DND-41 (cell line): ENCODE results near the gene ICA1.
A peak's percentile ranks its signal among the peaks of the same experiment; 100 is the strongest.

Source experiments
- ATAC-seq: fragments of 200-7000 bp; cut with Tn5 transposase; 3 replicates; pipeline ENCODE4 v1.9.1; 2021; ENCODE audit warnings: low read depth; ENCODE audit not compliant: insufficient read depth
- DNase-seq: peaks from one replicate; pipeline ENCODE4 v3.0.0-alpha.2; 2020
- H2AFZ ChIP-seq: 2 replicates; pipeline ENCODE4 v1.6.0; 2012; ENCODE audit warnings: low read depth, low read length
- H3K27ac ChIP-seq: 2 replicates; pipeline ENCODE4 v1.5.1; 2012; ENCODE audit warnings: low read length, inconsistent platforms
- H3K27me3 ChIP-seq: fragments of 200-600 bp; sonication (generic); 2 replicates; pipeline ENCODE4 v1.6.0; 2012; ENCODE audit warnings: low read length, mild to moderate bottlenecking, inconsistent platforms; ENCODE audit not compliant: insufficient read depth, poor library complexity
- H3K36me3 ChIP-seq: 2 replicates; pipeline ENCODE4 v1.5.1; 2012; ENCODE audit warnings: low read length, inconsistent platforms; ENCODE audit not compliant: insufficient read depth
- H3K4me1 ChIP-seq: 2 replicates; pipeline ENCODE4 v1.5.1; 2012; ENCODE audit warnings: mild to moderate bottlenecking, low read length; ENCODE audit not compliant: insufficient read depth
- H3K4me2 ChIP-seq: 2 replicates; pipeline ENCODE4 v1.6.0; 2012; ENCODE audit warnings: mild to moderate bottlenecking, moderate library complexity, low read length, inconsistent platforms; ENCODE audit not compliant: insufficient read depth
- H3K4me3 ChIP-seq, 2 experiments: fragments of 200-600 bp in 1 of 2; shearing (Covaris generic) in 1 of 2; 2 replicates each; pipeline ENCODE4 v1.5.1; 2012 to 2016; ENCODE audit warnings: inconsistent platforms in 2 of 2, low read length in 2 of 2, mild to moderate bottlenecking in 2 of 2, low read depth in 1 of 2, moderate library complexity in 1 of 2
- H3K79me2 ChIP-seq: 2 replicates; pipeline ENCODE4 v1.6.0; 2012; ENCODE audit warnings: low read length, inconsistent platforms; ENCODE audit not compliant: insufficient read depth
- H3K9ac ChIP-seq: 2 replicates; pipeline ENCODE4 v1.6.0; 2012; ENCODE audit warnings: low read depth, mild to moderate bottlenecking, inconsistent platforms, low read length, moderate library complexity
- H3K9me3 ChIP-seq: 2 replicates; pipeline ENCODE4 v1.5.1; 2012; ENCODE audit warnings: low read length, moderate library complexity, mild to moderate bottlenecking, inconsistent platforms; ENCODE audit not compliant: insufficient read depth, severe bottlenecking
- H4K20me1 ChIP-seq: 2 replicates; pipeline ENCODE4 v1.6.0; 2012; ENCODE audit warnings: low read length; ENCODE audit not compliant: insufficient read depth
- EZH2 ChIP-seq: IDR thresholded peaks from 3 replicates; pipeline ENCODE4 v1.6.1; 2012; ENCODE audit warnings: borderline replicate concordance, low read depth, mild to moderate bottlenecking, moderate library complexity, low read length, inconsistent platforms; ENCODE audit not compliant: severe bottlenecking
- TF ChIP-seq, protein P1 (sequence below): IDR thresholded peaks from 2 replicates; pipeline ENCODE4 v1.5.1; 2012; ENCODE audit warnings: borderline replicate concordance, low read length, moderate library complexity, mild to moderate bottlenecking; ENCODE audit not compliant: poor library complexity, severe bottlenecking; ENCODE audit errors: extremely low read depth

Gene ICA1

DNA sequence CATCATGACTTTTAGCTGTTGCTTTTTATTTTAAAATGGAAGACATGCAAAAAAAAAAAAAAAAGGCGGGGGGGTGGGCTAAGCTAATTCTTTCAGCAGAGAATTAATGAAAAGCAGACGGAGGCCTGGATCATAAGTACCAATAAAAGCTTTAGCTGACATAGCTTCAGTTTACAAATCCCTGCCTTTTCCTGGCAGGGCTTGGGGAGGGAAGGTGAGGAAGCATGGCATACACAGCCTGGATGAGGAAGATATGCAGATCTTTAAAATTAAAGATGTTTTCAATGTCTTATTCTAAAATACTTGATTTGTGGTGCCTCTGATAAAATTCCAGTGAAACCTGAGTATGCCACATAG, 57.0 kb downstream of the ICA1 start:
- peaks cover 71% of the 10 kb centered on the region for H3K27me3 ChIP-seq
- H3K4me2 ChIP-seq = no peak overlapping the region
- no peaks in the 10 kb centered on the region for H4K20me1 ChIP-seq
- H3K4me1 ChIP-seq = no peaks in the 10 kb centered on the region
- DNase-seq (no peak), ATAC-seq (no peak)
- H3K79me2 ChIP-seq = no peaks in the 10 kb centered on the region
- no peaks in the 10 kb centered on the region for H3K9me3 ChIP-seq
- TF ChIP-seq EZH2 = peak; percentile 34
- TF ChIP-seq, protein P1, sequence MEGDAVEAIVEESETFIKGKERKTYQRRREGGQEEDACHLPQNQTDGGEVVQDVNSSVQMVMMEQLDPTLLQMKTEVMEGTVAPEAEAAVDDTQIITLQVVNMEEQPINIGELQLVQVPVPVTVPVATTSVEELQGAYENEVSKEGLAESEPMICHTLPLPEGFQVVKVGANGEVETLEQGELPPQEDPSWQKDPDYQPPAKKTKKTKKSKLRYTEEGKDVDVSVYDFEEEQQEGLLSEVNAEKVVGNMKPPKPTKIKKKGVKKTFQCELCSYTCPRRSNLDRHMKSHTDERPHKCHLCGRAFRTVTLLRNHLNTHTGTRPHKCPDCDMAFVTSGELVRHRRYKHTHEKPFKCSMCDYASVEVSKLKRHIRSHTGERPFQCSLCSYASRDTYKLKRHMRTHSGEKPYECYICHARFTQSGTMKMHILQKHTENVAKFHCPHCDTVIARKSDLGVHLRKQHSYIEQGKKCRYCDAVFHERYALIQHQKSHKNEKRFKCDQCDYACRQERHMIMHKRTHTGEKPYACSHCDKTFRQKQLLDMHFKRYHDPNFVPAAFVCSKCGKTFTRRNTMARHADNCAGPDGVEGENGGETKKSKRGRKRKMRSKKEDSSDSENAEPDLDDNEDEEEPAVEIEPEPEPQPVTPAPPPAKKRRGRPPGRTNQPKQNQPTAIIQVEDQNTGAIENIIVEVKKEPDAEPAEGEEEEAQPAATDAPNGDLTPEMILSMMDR = no peak
- no peak overlapping the region for H3K27ac ChIP-seq
- H2AFZ ChIP-seq = no peak overlapping the region
- no peak overlapping the region for H3K9ac ChIP-seq
- H3K36me3 ChIP-seq = no peaks in the 10 kb centered on the region
- H3K4me3 ChIP-seq = no peak overlapping the region

DNA sequence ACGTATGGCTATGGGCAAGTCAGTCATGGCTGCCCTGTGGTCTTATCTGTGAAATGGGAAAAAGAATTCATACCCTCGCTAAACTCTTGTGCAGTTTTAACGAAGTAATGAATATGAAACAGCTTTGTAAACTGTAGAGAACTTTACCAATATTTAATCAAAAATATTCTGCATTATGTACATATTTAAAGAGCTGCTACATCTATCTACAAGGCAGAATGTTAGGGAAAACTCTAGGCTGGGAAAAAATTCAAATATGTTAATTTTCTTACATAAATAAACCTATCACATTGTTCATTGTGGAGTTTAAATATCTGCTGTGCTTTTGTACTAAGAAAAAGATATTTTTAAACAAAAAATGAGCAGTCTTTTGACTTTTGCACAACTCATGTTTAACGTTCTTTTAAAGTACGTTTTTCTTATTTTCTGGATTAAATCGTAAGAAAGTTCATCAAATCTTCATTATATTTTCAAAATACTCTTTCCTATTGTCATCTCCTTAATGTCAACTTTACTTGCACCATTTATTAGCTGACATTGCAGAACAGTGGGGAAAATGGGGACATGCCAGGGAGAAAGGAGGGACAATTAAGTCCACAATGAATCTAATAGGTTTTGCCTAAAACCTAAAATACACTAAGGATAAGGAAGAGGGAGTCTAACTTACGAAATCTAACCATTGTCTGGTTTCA, 57.5 kb downstream of the ICA1 start:
- DNase-seq (no peak), ATAC-seq (no peak)
- Histone ChIP-seq H3K27ac (no peak overlapping the region), H4K20me1 (no peaks in the 10 kb centered on the region), H3K4me3 (no peak overlapping the region), H3K9me3 (no peaks in the 10 kb centered on the region), H3K79me2 (no peaks in the 10 kb centered on the region), H3K36me3 (no peaks in the 10 kb centered on the region), H3K9ac (no peak overlapping the region), H2AFZ (no peak overlapping the region), H3K27me3 (peaks cover 71% of the 10 kb centered on the region), H3K4me2 (no peak overlapping the region), H3K4me1 (no peaks in the 10 kb centered on the region)
- TF ChIP-seq, protein P1 = no peak
- no peak for TF ChIP-seq EZH2

DNA sequence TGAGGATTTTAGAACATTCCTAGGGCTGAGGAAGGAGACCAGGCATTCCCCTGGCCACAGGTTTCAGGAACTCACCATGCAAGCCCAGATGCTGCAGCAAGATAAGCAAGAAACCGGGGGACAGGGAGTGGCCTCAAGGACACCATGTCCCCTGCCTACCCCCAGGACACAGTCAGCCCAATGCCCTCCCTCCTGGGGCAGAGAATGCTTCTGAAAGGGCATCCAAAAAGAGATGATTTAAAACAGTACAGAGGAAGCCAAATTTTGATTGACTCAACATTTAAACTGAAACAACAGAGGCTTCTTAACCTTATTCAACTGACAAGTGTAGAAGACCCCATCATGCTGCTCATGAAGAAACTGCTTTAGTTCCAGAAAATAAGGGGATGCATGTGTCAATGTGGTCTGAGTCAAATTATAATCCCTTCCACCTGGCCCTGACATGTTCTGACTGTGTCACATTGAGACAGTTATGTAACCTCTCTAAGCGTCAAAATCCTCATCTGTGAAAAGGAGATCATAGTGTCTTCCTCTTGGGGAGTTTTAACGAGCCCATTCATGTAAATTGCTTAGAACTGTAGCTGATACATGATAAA, 60.0 kb downstream of the ICA1 start:
- no peak for DNase-seq
- H3K79me2 ChIP-seq = no peaks in the 10 kb centered on the region

More for the DNA sequence above, 60.0 kb downstream of the ICA1 start:
- Histone ChIP-seq H2AFZ (no peak overlapping the region), H3K4me3 (no peak overlapping the region), H3K9ac (no peak overlapping the region), H3K9me3 (no peaks in the 10 kb centered on the region), H3K4me2 (no peak overlapping the region), H4K20me1 (peaks cover 3% of the 10 kb centered on the region; the same call in 1 of the 2 replicates), H3K27me3 (peaks cover 59% of the 10 kb centered on the region), H3K27ac (no peak overlapping the region), H3K36me3 (no peaks in the 10 kb centered on the region), H3K4me1 (peaks cover 18% of the 10 kb centered on the region)
- TF ChIP-seq, protein P1 = no peak
- TF ChIP-seq EZH2 = no peak
- ATAC-seq = no peak
